ENCODE measurements around the gene LEKR1. TPM values are rescaled to one million over a fixed set of nuclear protein-coding genes. Genes with fewer than 3 reads are reported as not detected.

Gene LEKR1
- total RNA-seq, 1 donor from 2014 or later: 5.8 TPM

DNA sequence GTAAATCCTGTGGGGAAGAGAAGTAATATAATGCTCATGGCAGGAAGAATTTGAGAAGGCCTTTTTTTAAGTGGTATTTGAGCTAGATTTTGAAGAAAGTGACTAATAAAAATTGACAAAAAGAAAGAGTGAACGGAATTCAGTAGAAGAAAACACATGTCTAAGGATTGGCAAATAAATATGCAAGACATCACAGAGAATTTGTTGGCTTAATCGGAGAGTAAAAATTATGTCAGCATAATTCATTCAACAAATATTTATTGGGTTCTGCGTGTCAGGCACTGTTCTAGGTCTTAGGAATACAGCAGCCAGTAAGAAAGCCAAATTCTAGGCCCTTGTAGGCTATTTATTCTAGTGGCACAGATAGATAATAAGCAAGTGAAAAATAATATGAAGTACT lies 33.6 kb upstream of the LEKR1 start:
- TF ChIP-seq, protein P1, sequence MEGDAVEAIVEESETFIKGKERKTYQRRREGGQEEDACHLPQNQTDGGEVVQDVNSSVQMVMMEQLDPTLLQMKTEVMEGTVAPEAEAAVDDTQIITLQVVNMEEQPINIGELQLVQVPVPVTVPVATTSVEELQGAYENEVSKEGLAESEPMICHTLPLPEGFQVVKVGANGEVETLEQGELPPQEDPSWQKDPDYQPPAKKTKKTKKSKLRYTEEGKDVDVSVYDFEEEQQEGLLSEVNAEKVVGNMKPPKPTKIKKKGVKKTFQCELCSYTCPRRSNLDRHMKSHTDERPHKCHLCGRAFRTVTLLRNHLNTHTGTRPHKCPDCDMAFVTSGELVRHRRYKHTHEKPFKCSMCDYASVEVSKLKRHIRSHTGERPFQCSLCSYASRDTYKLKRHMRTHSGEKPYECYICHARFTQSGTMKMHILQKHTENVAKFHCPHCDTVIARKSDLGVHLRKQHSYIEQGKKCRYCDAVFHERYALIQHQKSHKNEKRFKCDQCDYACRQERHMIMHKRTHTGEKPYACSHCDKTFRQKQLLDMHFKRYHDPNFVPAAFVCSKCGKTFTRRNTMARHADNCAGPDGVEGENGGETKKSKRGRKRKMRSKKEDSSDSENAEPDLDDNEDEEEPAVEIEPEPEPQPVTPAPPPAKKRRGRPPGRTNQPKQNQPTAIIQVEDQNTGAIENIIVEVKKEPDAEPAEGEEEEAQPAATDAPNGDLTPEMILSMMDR (IDR thresholded peaks at IDR 0.05): no peak
- DNase-seq (no peak), ATAC-seq (no peak)
- peak overlapping the region; percentile 13 for H3K27ac ChIP-seq
- no peaks in the 10 kb centered on the region for H3K27me3 ChIP-seq (ENCODE audit: low read depth)
- no peaks in the 10 kb centered on the region for H3K36me3 ChIP-seq
- no peaks in the 10 kb centered on the region for H3K9me3 ChIP-seq
- intact Hi-C loops (cut with DNase I): no loop called here
- peaks cover 7% of the 10 kb centered on the region for H3K4me1 ChIP-seq
- no peak overlapping the region for H3K4me3 ChIP-seq

DNA sequence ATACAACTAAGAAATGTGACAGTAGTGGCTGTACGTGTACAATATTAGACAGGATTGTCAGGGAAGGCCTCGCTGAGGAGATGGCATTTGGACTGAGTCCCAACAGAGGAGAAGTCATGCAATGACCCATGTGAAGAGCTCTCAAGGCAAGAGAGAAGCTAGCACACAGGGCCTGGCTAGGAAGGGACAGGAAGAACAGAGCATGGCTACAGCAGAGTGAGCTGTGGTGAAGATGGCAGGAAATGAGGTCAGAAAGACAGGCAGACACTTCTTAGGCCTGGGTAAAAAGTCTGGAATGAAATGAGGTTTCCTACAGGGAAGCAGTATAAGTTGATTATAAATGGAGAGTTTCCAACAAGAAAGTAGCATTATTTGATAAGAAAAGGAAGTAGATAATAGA lies 33.2 kb upstream of the LEKR1 start:
- ATAC-seq: peak; percentile 32 to 45
- TF ChIP-seq, protein P1 (IDR thresholded peaks at IDR 0.05): no peak

DNA sequence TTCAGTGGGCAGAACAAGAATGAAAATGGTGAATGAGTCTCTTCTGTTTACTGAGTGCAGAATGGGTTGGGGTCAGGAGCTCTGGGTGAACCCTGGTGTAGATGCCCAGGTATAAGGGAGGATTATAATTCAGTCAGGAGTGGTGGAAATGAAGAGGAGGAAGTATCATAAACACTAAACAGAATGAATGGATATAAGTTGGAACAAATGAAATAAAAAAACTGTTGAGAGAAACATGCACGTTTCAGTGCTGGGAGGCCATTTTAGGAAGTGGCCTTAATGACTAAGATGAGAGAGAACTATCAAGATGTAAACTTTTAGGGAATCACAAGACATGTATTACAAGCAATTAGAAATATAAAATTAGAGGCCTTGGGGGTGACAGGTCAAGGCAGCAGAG lies 32.8 kb upstream of the LEKR1 start:
- H3K36me3 ChIP-seq: no peaks in the 10 kb centered on the region
- H3K27me3 ChIP-seq (ENCODE audit: low read depth): no peaks in the 10 kb centered on the region
- H3K27ac ChIP-seq: no peak overlapping the region
- ATAC-seq (no peak), DNase-seq (no peak)
- no peak overlapping the region for H3K4me3 ChIP-seq
- TF ChIP-seq, protein P1 (IDR thresholded peaks at IDR 0.05): no peak
- H3K9me3 ChIP-seq: no peaks in the 10 kb centered on the region
- intact Hi-C loops (cut with DNase I): no loop called here
- peaks cover 7% of the 10 kb centered on the region for H3K4me1 ChIP-seq

More for the DNA sequence above, 33.2 kb upstream of the LEKR1 start:
- no peak for DNase-seq
- peak overlapping the region; percentile 13 for H3K27ac ChIP-seq
- no peaks in the 10 kb centered on the region for H3K9me3 ChIP-seq
- intact Hi-C loops (cut with DNase I): no loop called here
- no peaks in the 10 kb centered on the region for H3K36me3 ChIP-seq
- H3K4me3 ChIP-seq: no peak overlapping the region
- H3K4me1 ChIP-seq: peaks cover 7% of the 10 kb centered on the region
- H3K27me3 ChIP-seq (ENCODE audit: low read depth): no peaks in the 10 kb centered on the region

DNA sequence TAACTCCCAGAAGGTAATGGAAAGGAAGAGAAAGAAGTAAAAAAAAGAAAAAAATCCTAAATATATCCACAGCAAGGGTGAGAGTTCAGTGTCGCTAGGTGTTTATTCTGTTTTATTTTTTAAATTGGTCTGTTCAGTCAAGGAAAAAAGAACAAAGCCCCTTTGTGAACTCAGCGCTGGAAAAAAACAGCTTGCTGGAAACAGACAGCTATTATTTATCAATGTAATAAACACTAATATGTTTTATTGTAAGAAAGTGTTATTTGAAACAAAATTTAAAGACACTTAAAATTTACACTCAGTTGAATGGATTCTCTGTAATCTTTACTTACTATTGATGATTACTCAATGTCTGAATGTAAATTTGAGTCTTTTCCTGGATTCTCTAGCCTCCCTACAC lies 32.3 kb upstream of the LEKR1 start:
- H3K4me1 ChIP-seq: peaks cover 7% of the 10 kb centered on the region
- TF ChIP-seq, protein P1 (IDR thresholded peaks at IDR 0.05): no peak
- no peaks in the 10 kb centered on the region for H3K36me3 ChIP-seq
- no peak for ATAC-seq
- no peak overlapping the region for H3K27ac ChIP-seq
- intact Hi-C loops (cut with DNase I): no loop called here
- H3K27me3 ChIP-seq (ENCODE audit: low read depth): no peaks in the 10 kb centered on the region
- H3K9me3 ChIP-seq: no peaks in the 10 kb centered on the region
- no peak for DNase-seq
- no peak overlapping the region for H3K4me3 ChIP-seq

DNA sequence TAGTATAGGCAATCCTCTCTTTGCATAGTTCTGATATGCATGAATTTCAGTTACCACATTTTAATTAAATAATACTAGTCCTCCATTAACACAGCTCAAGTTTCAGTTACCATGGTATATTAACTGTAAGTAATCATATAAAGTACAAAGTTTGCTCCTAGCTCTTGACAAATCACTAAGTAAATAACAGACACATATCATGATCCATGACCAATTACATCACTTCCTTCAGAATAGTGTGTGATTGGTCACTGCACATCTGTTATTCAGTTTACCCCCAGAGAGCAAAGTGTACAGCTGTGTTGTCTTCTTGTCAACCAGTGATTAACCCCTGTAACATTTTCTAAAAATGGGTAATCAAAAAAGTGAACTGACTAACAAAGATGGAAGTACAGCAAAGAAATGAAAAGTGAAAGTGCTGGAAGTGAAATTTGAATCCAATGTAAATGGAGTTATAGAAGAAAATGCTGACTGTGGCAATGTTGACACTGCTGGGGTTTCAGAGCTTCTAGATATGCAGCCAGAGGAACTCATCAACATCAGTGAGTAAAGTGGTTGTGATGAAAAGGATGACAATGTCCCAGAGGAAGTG lies 30.2 kb upstream of the LEKR1 start:
- Histone ChIP-seq H3K27ac (no peak overlapping the region), H3K4me3 (no peak overlapping the region), H3K36me3 (no peaks in the 10 kb centered on the region), H3K4me1 (peaks cover 7% of the 10 kb centered on the region), H3K27me3 (ENCODE audit: low read depth) (no peaks in the 10 kb centered on the region), H3K9me3 (no peaks in the 10 kb centered on the region)
- intact Hi-C loops (cut with DNase I): no loop called here
- peak in 1 of 2 donors; percentile 52 for ATAC-seq
- no peak for DNase-seq
- TF ChIP-seq, protein P1 (IDR thresholded peaks at IDR 0.05): no peak

All from lower lobe of right lung (tissue), 2 donors.